Activated T-cell treated with anti-CD3 and anti-CD28 coated beads for 1 hour (primary cell): ENCODE measurements around the gene SNX19.

Experiments used
- DNase-seq: peaks from one replicate; pipeline ENCODE4 v3.0.0-alpha.2; 2020; ENCODE audit warnings: low read depth

Gene SNX19

GRCh38 chr11:130842001-130842400 is 74.3 kb downstream of the SNX19 start:
- no peak for DNase-seq

GRCh38 chr11:130840679-130841078 is 75.6 kb downstream of the SNX19 start:
- no peak for DNase-seq

- no peak for DNase-seq
Observed at GRCh38 chr11:130839981-130840666, 76.2 kb downstream of the SNX19 start.

- no peak for DNase-seq
Observed at GRCh38 chr11:130837194-130837593, 79.1 kb downstream of the SNX19 start.

- no peak for DNase-seq
Observed at GRCh38 chr11:130834886-130835285, 81.4 kb downstream of the SNX19 start.

- no peak for DNase-seq
Observed at GRCh38 chr11:130832566-130833425, 83.5 kb downstream of the SNX19 start.

GRCh38 chr11:130831976-130832375 is 84.3 kb downstream of the SNX19 start:
- no peak for DNase-seq

- DNase-seq = no peak
Observed at GRCh38 chr11:130831506-130831905, 84.8 kb downstream of the SNX19 start.

- no peak for DNase-seq
Observed at GRCh38 chr11:130830566-130830965, 85.7 kb downstream of the SNX19 start.

GRCh38 chr11:130829920-130830511 is 86.3 kb downstream of the SNX19 start:
- DNase-seq = no peak

GRCh38 chr11:130828741-130829140 is 87.5 kb downstream of the SNX19 start:
- no peak for DNase-seq

- no peak for DNase-seq
Observed at GRCh38 chr11:130827451-130828377, 88.6 kb downstream of the SNX19 start.

GRCh38 chr11:130826572-130826971 is 89.7 kb downstream of the SNX19 start:
- DNase-seq = no peak

- DNase-seq = no peak
Observed at GRCh38 chr11:130825983-130826382, 90.3 kb downstream of the SNX19 start.

- no peak for DNase-seq
Observed at GRCh38 chr11:130825561-130825960, 90.7 kb downstream of the SNX19 start.
